H9 (cell line): ENCODE measurements around the gene NAA16. TPM values are rescaled to one million over a fixed set of nuclear protein-coding genes. Genes with fewer than 3 reads are reported as not detected.

Experiments
- DNase-seq: peaks from one replicate; pipeline ENCODE4 v3.0.0-alpha.2; 2017
- H2AFZ ChIP-seq: one replicate; pipeline ENCODE4 v1.6.1; 2013; ENCODE audit warnings: mild to moderate bottlenecking, low read length, control low read depth, moderate library complexity
- H2AK5ac ChIP-seq: 2 replicates; pipeline ENCODE4 v1.6.1; 2013; ENCODE audit warnings: low read length, control low read depth, mixed read lengths; ENCODE audit not compliant: insufficient read length
- H2BK120ac ChIP-seq: one replicate; pipeline ENCODE4 v1.6.1; 2013; ENCODE audit warnings: low read depth, mild to moderate bottlenecking, low read length, control low read depth, inconsistent platforms; ENCODE audit not compliant: poor library complexity, severe bottlenecking
- H2BK12ac ChIP-seq: 2 replicates; pipeline ENCODE4 v1.6.1; 2013; ENCODE audit warnings: low read length, control low read depth, mixed read lengths, low read depth; ENCODE audit not compliant: insufficient read length
- H2BK15ac ChIP-seq: 2 replicates; pipeline ENCODE4 v1.6.1; 2013; ENCODE audit warnings: low read depth, low read length, control low read depth
- H2BK20ac ChIP-seq: one replicate; pipeline ENCODE4 v1.6.1; 2013; ENCODE audit warnings: low read depth, mild to moderate bottlenecking, low read length, control low read depth, inconsistent platforms; ENCODE audit not compliant: poor library complexity, severe bottlenecking
- H2BK5ac ChIP-seq: 2 replicates; pipeline ENCODE4 v1.6.1; 2013; ENCODE audit warnings: low read length, control low read depth, mixed read lengths; ENCODE audit not compliant: insufficient read length
- H3K14ac ChIP-seq: 2 replicates; pipeline ENCODE4 v1.6.1; 2013; ENCODE audit warnings: low read length, control low read depth; ENCODE audit not compliant: insufficient read depth
- H3K18ac ChIP-seq: 2 replicates; pipeline ENCODE4 v1.6.1; 2013; ENCODE audit warnings: low read depth, mild to moderate bottlenecking, mixed read lengths, low read length, control low read depth; ENCODE audit not compliant: insufficient read length
- H3K23ac ChIP-seq: 2 replicates; pipeline ENCODE4 v1.6.1; 2013; ENCODE audit warnings: low read length, control low read depth, mixed read lengths, low read depth; ENCODE audit not compliant: insufficient read length
- H3K23me2 ChIP-seq: 2 replicates; pipeline ENCODE4 v1.6.1; 2013; ENCODE audit warnings: low read depth, mild to moderate bottlenecking, mixed read lengths, low read length, control low read depth; ENCODE audit not compliant: insufficient read length, poor library complexity, severe bottlenecking
- H3K27ac ChIP-seq: 2 replicates; pipeline ENCODE4 v1.5.1; 2013; ENCODE audit warnings: low read length, control low read depth, mixed read lengths, low read depth; ENCODE audit not compliant: insufficient read length
- H3K27me3 ChIP-seq: 2 replicates; pipeline ENCODE4 v1.6.1; 2013; ENCODE audit warnings: low read length, control low read depth, inconsistent platforms; ENCODE audit not compliant: insufficient read depth
- H3K4ac ChIP-seq: 2 replicates; pipeline ENCODE4 v1.6.1; 2013; ENCODE audit warnings: low read depth, mild to moderate bottlenecking, control low read depth, inconsistent platforms, low read length, moderate library complexity
- H3K4me1 ChIP-seq: 2 replicates; pipeline ENCODE4 v1.6.1; 2013; ENCODE audit warnings: low read length, control low read depth, inconsistent platforms; ENCODE audit not compliant: insufficient read depth
- H3K4me2 ChIP-seq: 2 replicates; pipeline ENCODE4 v1.6.1; 2013; ENCODE audit warnings: low read length, control low read depth, mixed read lengths; ENCODE audit not compliant: insufficient read length, insufficient read depth
- H3K56ac ChIP-seq: 2 replicates; pipeline ENCODE4 v1.6.1; 2013; ENCODE audit warnings: low read depth, mild to moderate bottlenecking, mixed read lengths, low read length, control low read depth; ENCODE audit not compliant: insufficient read length
- H3K79me1 ChIP-seq: 2 replicates; pipeline ENCODE4 v1.6.1; 2013; ENCODE audit warnings: low read depth, mild to moderate bottlenecking, moderate library complexity, low read length, control low read depth, inconsistent platforms; ENCODE audit not compliant: insufficient read depth, poor library complexity, severe bottlenecking
- H3K79me2 ChIP-seq: 2 replicates; pipeline ENCODE4 v1.6.1; 2013; ENCODE audit warnings: low read length, control low read depth, inconsistent platforms; ENCODE audit not compliant: insufficient read depth
- H3K9ac ChIP-seq: 2 replicates; pipeline ENCODE4 v1.6.1; 2013; ENCODE audit warnings: low read length, control low read depth, mixed read lengths; ENCODE audit not compliant: insufficient read length; ENCODE audit errors: extremely low read depth
- H3K9me3 ChIP-seq: one replicate; pipeline ENCODE4 v1.6.1; 2013; ENCODE audit warnings: low read depth, low read length, inconsistent platforms; ENCODE audit not compliant: control insufficient read depth
- H3T11ph ChIP-seq: one replicate; pipeline ENCODE4 v1.6.1; 2013; ENCODE audit warnings: mild to moderate bottlenecking, low read length, control low read depth, inconsistent platforms
- H4K20me1 ChIP-seq: one replicate; pipeline ENCODE4 v1.6.1; 2013; ENCODE audit not compliant: control insufficient read depth, insufficient read length, insufficient read depth
- H4K5ac ChIP-seq: 2 replicates; pipeline ENCODE4 v1.6.1; 2013; ENCODE audit warnings: low read depth, mild to moderate bottlenecking, mixed read lengths, low read length, control low read depth; ENCODE audit not compliant: insufficient read length
- H4K8ac ChIP-seq: replicated peaks from 2 replicates; pipeline ENCODE4 v1.6.1; 2013; ENCODE audit warnings: low read length, control low read depth, mixed read lengths, low read depth; ENCODE audit not compliant: insufficient read length
- H4K91ac ChIP-seq: 2 replicates; pipeline ENCODE4 v1.6.1; 2013; ENCODE audit warnings: low read depth, mild to moderate bottlenecking, moderate library complexity, mixed read lengths, low read length, control low read depth; ENCODE audit not compliant: insufficient read length
- H3K27ac Mint-ChIP-seq, 3 experiments: 2 replicates in 2 of 3; 3 replicates in 1 of 3; pipeline ENCODE4 v1.8.0; 2020 to 2021; ENCODE audit warnings: mixed read lengths in 3 of 3, mild to moderate bottlenecking in 1 of 3, moderate library complexity in 1 of 3
- H3K27me3 Mint-ChIP-seq: 2 replicates; pipeline ENCODE4 v1.8.0; 2021; ENCODE audit warnings: low read depth, mild to moderate bottlenecking, moderate library complexity, mixed read lengths
- H3K36me3 Mint-ChIP-seq, 3 experiments: 2 replicates in 2 of 3; 3 replicates in 1 of 3; pipeline ENCODE4 v1.8.0; 2020 to 2021; ENCODE audit warnings: low read depth in 3 of 3, mixed read lengths in 3 of 3; ENCODE audit not compliant: insufficient read depth in 1 of 3
- H3K4me1 Mint-ChIP-seq, 2 experiments: 2 replicates each; pipeline ENCODE4 v1.8.0; 2020; ENCODE audit warnings: mixed read lengths in 2 of 2
- H3K4me3 Mint-ChIP-seq, 2 experiments: 2 replicates in 1 of 2; 3 replicates in 1 of 2; pipeline ENCODE4 v1.8.0; 2020 to 2021; ENCODE audit warnings: mild to moderate bottlenecking in 2 of 2, mixed read lengths in 2 of 2, moderate library complexity in 1 of 2
- H3K9me3 Mint-ChIP-seq, 2 experiments: 2 replicates in 1 of 2; 3 replicates in 1 of 2; pipeline ENCODE4 v1.8.0; 2020; ENCODE audit warnings: mild to moderate bottlenecking in 2 of 2, mixed read lengths in 2 of 2, moderate library complexity in 1 of 2
- WGBS: extraction: QIAGEN DNeasy Blood & Tissue Kit; methylation state at CpG from one replicate; pipeline ENCODE4 v1.1.7; 2013; ENCODE audit warnings: missing lambda C conversion rate, low lambda C conversion rate, mixed read lengths; ENCODE audit not compliant: insufficient read length; ENCODE audit errors: extremely low coverage; 5-methylcytosine and 5-hydroxymethylcytosine counted together
- total RNA-seq: library from RNA; stranded (reverse); gene quantifications from 2 replicates; pipeline ENCODE4 v1.2.1, GENCODE V29; 2021
- TF ChIP-seq, protein P1 (sequence below): fragments of 200-600 bp; sonication (generic); conservative IDR thresholded peaks from 3 replicates; pipeline ENCODE4 v1.8.0; 2021; ENCODE audit warnings: antibody characterized with exemption, mild to moderate bottlenecking

The NAA16 gene
- total RNA-seq, 1 experiment from 2014 or later = 37.7 TPM

DNA sequence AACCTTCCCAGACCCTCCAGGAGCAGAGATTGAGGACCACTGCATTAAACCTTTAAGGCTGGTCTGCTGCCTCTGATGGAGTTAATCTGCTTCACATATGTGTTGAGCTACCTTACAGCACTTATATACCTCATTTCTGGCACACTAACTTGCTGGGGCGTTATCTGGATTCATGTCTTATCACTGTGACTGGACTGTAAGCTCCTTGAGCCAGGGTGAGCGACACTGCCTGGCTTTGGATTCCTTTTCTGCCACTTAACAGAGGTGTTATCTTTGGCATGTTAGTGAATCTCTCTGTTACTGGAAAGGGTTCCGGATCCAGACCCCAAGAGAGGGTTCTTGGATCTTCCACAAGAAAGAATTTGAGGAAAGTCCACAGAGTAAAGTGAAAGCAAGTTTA, 76.5 kb downstream of the NAA16 start:
- H3K4me1 ChIP-seq = no peaks in the 10 kb centered on the region
- no peak overlapping the region for H3K4me2 ChIP-seq
- DNase-seq = no peak
- H4K91ac ChIP-seq = no peak overlapping the region
- H2AK5ac ChIP-seq = no peak overlapping the region
- H2BK120ac ChIP-seq = no peak overlapping the region
- H3K9ac ChIP-seq = no peak overlapping the region
- no peak overlapping the region for H2BK15ac ChIP-seq
- no peak overlapping the region for H3K27ac ChIP-seq
- WGBS = no CpG with 5 or more reads among the region's 3 CpGs
- H4K8ac ChIP-seq = no peak overlapping the region
- no peaks in the 10 kb centered on the region for H4K20me1 ChIP-seq
- no peak overlapping the region for H2BK12ac ChIP-seq
- no peak overlapping the region for H3K18ac ChIP-seq
- no peaks in the 10 kb centered on the region; a peak in 1 of 7 replicates for H3K36me3 Mint-ChIP-seq
- H2BK5ac ChIP-seq = no peak overlapping the region
- H3K9me3 ChIP-seq = no peaks in the 10 kb centered on the region
- no peak overlapping the region for H3K4ac ChIP-seq
- no peak overlapping the region for H3K4me3 Mint-ChIP-seq
- no peak overlapping the region for H3K14ac ChIP-seq
- H3K23ac ChIP-seq = no peak overlapping the region
- TF ChIP-seq, protein P1, sequence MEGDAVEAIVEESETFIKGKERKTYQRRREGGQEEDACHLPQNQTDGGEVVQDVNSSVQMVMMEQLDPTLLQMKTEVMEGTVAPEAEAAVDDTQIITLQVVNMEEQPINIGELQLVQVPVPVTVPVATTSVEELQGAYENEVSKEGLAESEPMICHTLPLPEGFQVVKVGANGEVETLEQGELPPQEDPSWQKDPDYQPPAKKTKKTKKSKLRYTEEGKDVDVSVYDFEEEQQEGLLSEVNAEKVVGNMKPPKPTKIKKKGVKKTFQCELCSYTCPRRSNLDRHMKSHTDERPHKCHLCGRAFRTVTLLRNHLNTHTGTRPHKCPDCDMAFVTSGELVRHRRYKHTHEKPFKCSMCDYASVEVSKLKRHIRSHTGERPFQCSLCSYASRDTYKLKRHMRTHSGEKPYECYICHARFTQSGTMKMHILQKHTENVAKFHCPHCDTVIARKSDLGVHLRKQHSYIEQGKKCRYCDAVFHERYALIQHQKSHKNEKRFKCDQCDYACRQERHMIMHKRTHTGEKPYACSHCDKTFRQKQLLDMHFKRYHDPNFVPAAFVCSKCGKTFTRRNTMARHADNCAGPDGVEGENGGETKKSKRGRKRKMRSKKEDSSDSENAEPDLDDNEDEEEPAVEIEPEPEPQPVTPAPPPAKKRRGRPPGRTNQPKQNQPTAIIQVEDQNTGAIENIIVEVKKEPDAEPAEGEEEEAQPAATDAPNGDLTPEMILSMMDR = no peak
- H3T11ph ChIP-seq = no peak overlapping the region
- H3K27ac Mint-ChIP-seq = no peak overlapping the region
- H3K79me1 ChIP-seq = no peaks in the 10 kb centered on the region
- H3K27me3 Mint-ChIP-seq = no peaks in the 10 kb centered on the region; the same call in 1 of the 2 replicates
- H4K5ac ChIP-seq = no peak overlapping the region
- H2BK20ac ChIP-seq = no peak overlapping the region
- no peaks in the 10 kb centered on the region for H3K79me2 ChIP-seq
- no peaks in the 10 kb centered on the region for H3K23me2 ChIP-seq
- H3K27me3 ChIP-seq = no peaks in the 10 kb centered on the region
- H3K4me1 Mint-ChIP-seq = no peaks in the 10 kb centered on the region; a peak in 1 of 4 replicates
- no peak overlapping the region for H3K56ac ChIP-seq
- H3K9me3 Mint-ChIP-seq = 0 out of 5 replicates have a peak, but pooled peaks cover 0 to 2% of the 10 kb centered on the region in 2 experiments
- H2AFZ ChIP-seq = no peak overlapping the region
